ENCODE measurements around the gene UGT1A7. TPM values are rescaled to one million over a fixed set of nuclear protein-coding genes. Genes with fewer than 3 reads are reported as not detected.
"Not testable (repeated sequence)": the region's sequence is repeated elsewhere in the genome, so short reads cannot be mapped to it uniquely, and the experiment has no call there.

Gene UGT1A7
- total RNA-seq, 2 donors from 2014 or later: not detected

GRCh38 chr2:233676046-233676445 is 5.7 kb upstream of the UGT1A7 start:
- ATAC-seq: no peak

GRCh38 chr2:233679196-233679595 is 2.5 kb upstream of the UGT1A7 start:
- no peak for DNase-seq
- intact Hi-C loops (cut with DNase I): no loop called here
- ATAC-seq: no peak

More at GRCh38 chr2:233676046-233676445, 5.7 kb upstream of the UGT1A7 start:
- DNase-seq: no peak
- intact Hi-C loops (cut with DNase I): no loop called here

- DNase-seq (no peak), ATAC-seq (no peak)
- intact Hi-C loops (cut with DNase I): no loop called here
These were observed 1.2 kb upstream of the UGT1A7 start for GRCh38 chr2:233680361-233681045.

GRCh38 chr2:233684640-233685039 is 2.9 kb downstream of the UGT1A7 start:
- DNase-seq: no peak
- intact Hi-C loops (cut with DNase I): no loop called here
- no peak for ATAC-seq

- intact Hi-C loops (cut with DNase I): no loop called here
- ATAC-seq (no peak), DNase-seq (no peak)
These were observed 5.2 kb downstream of the UGT1A7 start for GRCh38 chr2:233686928-233687327.

GRCh38 chr2:233688341-233688740 is 6.6 kb downstream of the UGT1A7 start:
- no peak for DNase-seq
- no peak for ATAC-seq
- intact Hi-C loops (cut with DNase I): no loop called here

- DNase-seq (no peak), ATAC-seq (no peak)
- intact Hi-C loops (cut with DNase I): no loop called here
These were observed 7.3 kb downstream of the UGT1A7 start for GRCh38 chr2:233689031-233689430.

GRCh38 chr2:233689501-233689900 is 7.8 kb downstream of the UGT1A7 start:
- DNase-seq (no peak), ATAC-seq (no peak)
- intact Hi-C loops (cut with DNase I): no loop called here

GRCh38 chr2:233690444-233690843 is 8.7 kb downstream of the UGT1A7 start:
- no peak for DNase-seq
- ATAC-seq: no peak
- intact Hi-C loops (cut with DNase I): no loop called here

GRCh38 chr2:233691443-233692433 is 10.0 kb downstream of the UGT1A7 start:
- no peak for ATAC-seq
- DNase-seq: no peak
- intact Hi-C loops (cut with DNase I): no loop called here

- no peak for DNase-seq
- intact Hi-C loops (cut with DNase I): no loop called here
- no peak for ATAC-seq
These were observed 10.9 kb downstream of the UGT1A7 start, which contains the start of gene UGT1A6 for GRCh38 chr2:233692648-233693047. TSS of gene UGT1A6 (plus strand) at chr2:233692890. CDS start at chr2:233693005, 115 bp downstream.

- intact Hi-C loops (cut with DNase I): no loop called here
- DNase-seq (no peak), ATAC-seq (no peak)
These were observed 12.3 kb downstream of the UGT1A7 start for GRCh38 chr2:233693963-233694362.

GRCh38 chr2:233698740-233699139 is 17.0 kb downstream of the UGT1A7 start:
- no peak for ATAC-seq
- intact Hi-C loops (cut with DNase I): no loop called here
- DNase-seq: no peak

- DNase-seq (no peak), ATAC-seq (no peak)
- intact Hi-C loops (cut with DNase I): no loop called here
These were observed 17.8 kb downstream of the UGT1A7 start for GRCh38 chr2:233699424-233700027.

GRCh38 chr2:233700028-233700635 is 18.4 kb downstream of the UGT1A7 start:
- ATAC-seq (peak in 1 of 2 donors; percentile 44), DNase-seq (no peak)
- intact Hi-C loops (cut with DNase I): no loop called here

- intact Hi-C loops (cut with DNase I); DNase-seq; ATAC-seq: not testable (repeated sequence)
These were observed 19.1 kb downstream of the UGT1A7 start for GRCh38 chr2:233700842-233701241.

- intact Hi-C loops (cut with DNase I): no loop called here
These were observed 20.5 kb downstream of the UGT1A7 start for GRCh38 chr2:233702238-233702637.

GRCh38 chr2:233705911-233706506 is 24.3 kb downstream of the UGT1A7 start:
- ATAC-seq (peak in 1 of 2 donors; percentile 75), DNase-seq (no peak)
- intact Hi-C loops (cut with DNase I): no loop called here

More at GRCh38 chr2:233702238-233702637, 20.5 kb downstream of the UGT1A7 start:
- DNase-seq: no peak
- ATAC-seq: no peak

- peak in 1 of 2 donors; percentile 78 for ATAC-seq
- intact Hi-C loops (cut with DNase I): no loop called here
- DNase-seq: no peak
These were observed 25.0 kb downstream of the UGT1A7 start for GRCh38 chr2:233706720-233707119.

Data from left cardiac atrium (tissue), 4 donors.